GM21717 (cell line): Measurements from ENCODE around the gene CAMKK2.
A peak's percentile ranks its signal among the peaks of the same experiment; 100 is the strongest.
"Not testable (repeated sequence)": the region's sequence is repeated elsewhere in the genome, so short reads cannot be mapped to it uniquely, and the experiment has no call there.

Source experiments
- ATAC-seq: cut with Tn5 transposase; IDR thresholded peaks from one replicate; pipeline ENCODE4 v1.9.1; 2021; ENCODE audit warnings: mild to moderate bottlenecking, moderate library complexity; ENCODE audit not compliant: unreplicated experiment

The CAMKK2 gene

DNA sequence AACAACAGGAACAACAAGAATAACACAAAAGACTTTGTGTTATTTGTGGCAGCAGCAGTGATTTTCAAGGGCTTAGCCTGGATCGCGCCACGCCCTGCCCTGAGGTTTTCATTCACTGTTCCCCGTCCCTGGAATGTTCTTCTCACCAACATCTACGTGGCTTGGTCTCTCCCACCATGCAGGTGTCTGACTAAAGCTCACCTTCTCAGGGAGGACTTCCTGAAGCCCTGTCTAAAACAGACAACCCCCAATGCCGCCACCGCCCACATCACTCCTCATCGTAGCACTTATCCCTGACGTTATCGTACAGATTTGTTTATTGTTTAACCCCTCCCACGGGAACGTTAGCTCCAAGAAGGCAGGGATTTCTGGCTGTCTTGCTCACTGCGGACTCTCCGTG lies 46.1 kb downstream of the CAMKK2 start:
- ATAC-seq = no peak

GRCh38 chr12:121248622-121249021 lies 47.9 kb downstream of the CAMKK2 start:
- ATAC-seq = peak; percentile 76

DNA sequence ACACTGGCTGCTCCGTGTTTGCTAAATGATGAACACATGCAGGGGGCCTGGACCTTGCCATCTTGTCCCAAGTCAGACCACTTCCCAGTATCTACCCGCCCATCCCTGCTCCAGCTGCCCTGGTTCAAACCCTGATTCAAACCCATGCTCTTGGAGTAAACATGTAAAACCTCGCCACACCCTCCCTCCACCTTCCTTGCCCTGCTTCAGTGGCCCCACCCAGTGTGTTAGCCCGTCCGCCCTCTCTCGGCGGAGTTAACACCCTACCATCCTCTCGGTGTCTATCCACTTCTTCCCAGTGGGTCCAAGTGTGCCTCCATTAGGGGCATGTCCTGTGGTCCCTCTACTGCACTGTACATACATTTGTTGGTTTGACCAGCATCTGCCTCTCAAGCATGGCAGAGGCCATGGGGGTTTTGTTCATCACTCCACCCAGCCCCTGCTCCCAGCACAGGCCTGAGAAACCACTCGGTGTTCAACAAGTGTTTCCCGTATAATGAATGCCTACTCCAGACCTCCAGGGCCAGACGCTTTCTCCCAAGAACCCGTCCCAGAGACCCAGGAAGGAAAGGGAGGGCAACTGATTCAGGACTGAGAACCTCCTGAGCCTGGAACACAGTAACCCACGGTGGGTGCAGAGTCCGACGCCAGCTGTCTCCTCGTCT lies 49.5 kb downstream of the CAMKK2 start:
- ATAC-seq = no peak

DNA sequence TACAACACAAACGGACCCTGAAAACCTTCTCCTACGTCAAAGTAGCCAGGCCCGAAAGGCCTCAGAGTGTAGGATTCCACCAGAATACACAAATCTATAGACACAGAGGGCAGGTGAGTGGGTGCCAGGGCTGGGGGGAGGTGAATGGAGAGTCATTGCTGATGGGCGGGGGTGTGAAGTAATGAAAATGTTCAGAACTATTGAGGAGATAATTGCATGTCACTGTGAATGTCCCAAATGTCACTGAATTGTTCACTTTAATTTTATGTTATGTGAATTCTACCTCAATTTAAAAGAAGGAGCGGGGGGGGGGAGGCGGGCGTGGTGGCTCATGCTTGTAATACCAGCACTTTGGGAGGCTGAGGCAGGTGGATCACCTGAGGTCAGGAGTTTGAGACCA lies 50.6 kb downstream of the CAMKK2 start:
- ATAC-seq = no peak

GRCh38 chr12:121245031-121245430 lies 51.5 kb downstream of the CAMKK2 start:
- ATAC-seq = no peak

DNA sequence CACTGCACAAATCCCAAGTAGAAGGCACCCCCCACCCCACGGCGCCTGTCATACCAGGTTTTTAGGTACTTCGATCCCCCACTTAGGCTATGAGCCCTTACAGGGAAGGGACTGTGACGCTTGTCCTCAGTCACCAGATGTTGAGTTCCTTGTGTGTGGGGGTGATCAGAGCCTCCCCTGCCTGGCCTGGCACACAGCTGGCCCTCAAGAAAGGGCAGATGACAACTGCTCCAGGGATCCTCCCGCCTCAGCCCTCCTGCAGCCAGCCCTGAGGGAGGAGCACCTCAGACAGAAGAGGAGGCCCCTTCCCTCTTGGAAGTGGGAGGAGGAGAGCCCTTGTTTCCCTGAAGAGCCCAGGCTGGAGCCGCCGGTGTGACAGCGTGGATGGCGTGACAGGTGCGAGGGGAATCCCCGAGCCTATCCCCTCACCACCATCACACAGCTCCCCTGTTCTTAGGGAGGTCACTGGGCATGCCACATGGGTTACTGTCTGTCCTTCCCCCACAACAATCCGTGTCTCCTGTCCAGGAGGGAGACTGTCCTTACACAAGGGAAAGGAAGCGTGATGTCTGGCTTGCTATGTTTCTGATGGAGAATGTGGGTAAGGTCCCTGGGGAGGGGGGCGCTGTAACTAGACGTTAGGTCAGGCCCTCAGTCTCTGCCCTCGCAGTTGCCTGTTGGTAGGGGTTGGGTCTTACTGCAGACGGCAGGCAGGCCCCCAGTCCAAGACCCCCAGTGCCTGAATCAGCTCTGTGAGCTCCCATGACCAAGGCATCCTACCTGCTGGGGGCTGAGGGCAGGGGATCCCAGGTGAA lies 55.1 kb downstream of the CAMKK2 start:
- no peak for ATAC-seq

GRCh38 chr12:121240484-121241101 lies 55.9 kb downstream of the CAMKK2 start:
- ATAC-seq = no peak

- ATAC-seq = no peak
These were observed 56.5 kb downstream of the CAMKK2 start for GRCh38 chr12:121240062-121240420.

GRCh38 chr12:121239351-121240061 lies 57.0 kb downstream of the CAMKK2 start:
- ATAC-seq = no peak

- no peak for ATAC-seq
These were observed 57.7 kb downstream of the CAMKK2 start for GRCh38 chr12:121238604-121239350.

DNA sequence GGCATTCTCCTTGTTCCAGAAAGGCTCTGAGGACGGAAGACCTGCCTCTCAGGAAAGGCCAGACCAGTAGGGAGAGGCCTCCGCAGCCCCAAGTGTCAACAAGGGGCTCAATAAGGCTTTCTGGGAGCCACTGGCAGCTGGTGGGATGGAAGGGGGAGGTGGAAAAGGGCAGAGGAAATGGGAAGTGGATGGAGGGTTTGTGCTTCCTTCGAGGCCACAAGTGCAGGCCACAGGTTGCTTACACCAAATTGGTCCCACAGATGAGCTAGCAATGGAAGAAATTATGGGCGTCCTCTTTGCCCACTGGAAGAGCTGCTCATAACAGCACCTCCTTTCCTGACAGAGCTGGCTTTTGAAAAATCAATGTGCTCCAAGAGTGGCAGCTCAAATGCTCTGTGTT lies 58.4 kb downstream of the CAMKK2 start:
- no peak for ATAC-seq

DNA sequence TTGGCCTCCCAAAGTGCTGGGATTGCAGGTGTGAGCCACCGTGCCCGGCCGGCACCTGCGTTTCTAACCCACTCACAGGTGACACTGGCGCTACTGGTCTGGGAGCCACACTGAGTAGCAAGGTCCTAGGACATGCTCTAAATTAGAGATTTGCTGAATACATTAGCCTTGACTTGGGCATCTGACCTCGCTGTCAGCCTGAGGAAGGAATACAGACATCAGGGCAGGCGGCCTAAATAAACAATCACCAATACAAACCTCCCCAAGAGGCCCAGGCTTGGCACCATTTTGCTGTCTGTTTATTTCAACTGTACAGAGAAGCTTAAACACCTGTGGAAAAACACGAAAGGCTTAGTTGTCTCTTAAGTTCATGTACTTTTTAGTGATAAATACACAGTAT lies 59.1 kb downstream of the CAMKK2 start:
- no peak for ATAC-seq

DNA sequence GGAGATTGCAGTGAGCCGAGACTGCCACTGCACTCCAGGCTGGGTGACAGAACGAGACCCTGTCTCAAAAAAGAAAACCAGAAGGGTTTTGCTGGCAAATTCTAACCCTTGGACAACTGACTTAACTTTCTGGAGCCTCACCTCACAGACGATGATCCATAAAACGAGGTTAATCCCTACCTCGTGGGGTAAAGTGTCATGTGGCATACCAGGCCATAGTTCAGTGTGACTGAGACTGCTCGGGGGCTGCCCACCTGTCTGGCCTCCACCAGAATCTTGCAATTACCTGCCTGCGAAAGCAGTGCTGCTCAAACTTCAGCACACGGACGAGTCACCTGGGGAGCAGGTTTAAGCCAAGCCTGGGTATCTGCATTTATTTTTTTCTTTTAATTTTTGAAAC lies 59.7 kb downstream of the CAMKK2 start:
- ATAC-seq = no peak

DNA sequence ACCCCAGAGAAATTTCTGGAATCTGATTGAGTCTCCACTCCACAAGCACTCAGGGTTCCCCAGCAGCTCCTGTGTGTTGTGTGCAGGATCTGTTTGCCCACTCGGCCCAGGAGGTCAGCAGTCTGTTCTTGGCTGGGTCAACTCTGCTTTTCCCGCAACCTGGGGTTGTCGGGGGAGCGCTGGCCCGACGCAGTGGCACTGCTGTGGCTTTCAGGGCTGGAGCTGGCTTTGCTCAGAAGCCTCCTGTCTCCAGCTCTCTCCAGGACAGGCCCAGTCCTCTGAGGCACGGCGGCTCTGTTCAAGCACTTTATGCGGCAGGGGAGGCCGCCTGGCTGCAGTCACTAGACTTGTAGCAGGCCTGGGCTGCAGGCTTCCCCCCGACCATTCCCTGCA lies 62.9 kb downstream of the CAMKK2 start:
- no peak for ATAC-seq

GRCh38 chr12:121232977-121233627 lies 63.4 kb downstream of the CAMKK2 start:
- no peak for ATAC-seq

DNA sequence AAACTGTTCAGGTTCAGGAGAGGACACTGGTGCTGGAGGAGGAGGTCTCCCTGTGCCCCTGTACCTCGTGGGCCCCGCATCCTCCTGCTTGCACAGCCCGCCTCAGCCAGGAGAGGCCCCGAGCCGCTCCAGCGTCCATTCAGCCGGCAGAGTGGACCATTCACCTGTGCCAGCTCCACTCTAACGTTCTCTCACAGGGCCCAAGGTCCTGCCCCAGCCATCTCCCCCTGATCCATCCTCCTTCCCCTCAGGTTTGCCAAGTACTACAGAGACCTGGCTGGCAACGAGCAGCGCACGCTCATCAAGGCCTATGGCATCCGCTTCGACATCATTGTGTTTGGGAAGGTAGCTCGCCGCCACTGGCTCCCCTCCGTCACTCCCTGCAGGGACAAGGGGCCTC lies 64.3 kb downstream of the CAMKK2 start:
- no peak for ATAC-seq

DNA sequence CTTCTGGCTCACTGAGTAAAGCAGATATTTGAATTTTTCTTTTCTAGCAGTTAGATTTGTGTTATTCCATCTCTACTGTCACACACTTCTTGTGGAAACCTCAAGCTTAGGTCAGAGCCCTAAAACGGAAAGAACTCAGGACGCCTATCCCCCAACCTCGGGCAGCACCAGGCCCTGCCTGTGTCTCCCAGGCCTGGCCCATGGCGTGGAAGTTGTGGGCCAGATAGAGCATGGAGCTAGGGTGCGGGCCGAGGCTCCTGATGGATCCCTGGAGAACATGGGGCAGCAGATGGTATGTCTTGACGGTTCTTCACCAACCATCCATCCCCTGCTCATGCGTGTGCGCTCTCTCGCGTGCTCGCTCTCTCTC lies 66.0 kb downstream of the CAMKK2 start:
- ATAC-seq = no peak

GRCh38 chr12:121229826-121230537 lies 66.5 kb downstream of the CAMKK2 start:
- not testable (repeated sequence) for ATAC-seq

DNA sequence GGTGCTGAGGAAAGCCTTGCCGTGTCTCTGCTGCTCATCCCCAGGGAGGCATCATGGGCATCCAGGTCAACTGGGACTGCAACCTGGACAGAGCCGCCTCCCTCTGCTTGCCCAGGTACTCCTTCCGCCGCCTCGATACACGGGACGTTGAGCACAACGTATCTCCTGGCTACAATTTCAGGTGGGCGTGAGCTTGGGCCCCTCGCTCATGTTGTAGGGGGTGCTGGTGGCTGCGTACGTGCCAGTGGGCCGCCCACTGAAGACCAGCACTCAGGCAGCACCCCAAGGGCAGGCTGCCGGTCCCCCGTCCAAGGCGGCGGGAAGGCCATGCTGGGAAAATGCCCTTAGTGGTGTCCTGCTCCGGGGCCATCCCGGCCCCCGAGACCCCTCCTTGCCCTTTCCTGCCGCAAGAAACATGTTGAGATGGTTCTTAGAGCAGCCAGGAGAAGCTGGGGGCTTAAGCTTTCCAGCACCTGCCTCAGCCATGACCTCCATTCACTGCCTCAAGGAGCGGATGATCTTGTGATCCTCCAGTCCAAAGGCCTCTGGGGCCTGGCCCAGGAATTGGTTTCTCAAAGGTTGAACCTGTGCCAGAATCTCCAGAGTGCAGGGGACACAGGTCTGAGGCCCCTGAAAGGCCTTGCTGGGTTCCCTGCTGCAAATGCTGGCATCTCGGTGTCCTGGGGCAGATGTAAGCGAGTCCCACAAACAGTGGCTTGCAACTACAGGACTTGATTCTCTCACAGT lies 67.4 kb downstream of the CAMKK2 start:
- no peak for ATAC-seq
